HepG2 (cell line): ENCODE measurements around the gene RAP1A. TPM values are rescaled to one million over a fixed set of nuclear protein-coding genes. Genes with fewer than 3 reads are reported as not detected.

ENCODE experiments used
- AHR ChIP-seq: IDR thresholded peaks from 2 replicates; pipeline ENCODE4 v1.6.1; 2018; ENCODE audit warnings: missing genetic modification reagents, missing compliant biosample characterization
- ARNT2 ChIP-seq: sonication (generic); formaldehyde crosslinking; IDR thresholded peaks from 2 replicates; pipeline ENCODE4 v1.8.0; 2022; ENCODE audit warnings: mild to moderate bottlenecking, low read depth, missing genetic modification reagents, moderate library complexity
- BRD4 ChIP-seq: sonication (generic); formaldehyde crosslinking; IDR thresholded peaks from 2 replicates; pipeline ENCODE4 v1.4.0; 2020; ENCODE audit warnings: missing genetic modification reagents
- MBNL3 ChIP-seq: fragments of 250-450 bp; sonication (Bioruptor Pico); conservative IDR thresholded peaks from 2 replicates; pipeline ENCODE4 v1.8.0; 2022; ENCODE audit warnings: mild to moderate bottlenecking, inconsistent platforms
- MED8 ChIP-seq: sonication (generic); formaldehyde crosslinking; IDR thresholded peaks from 2 replicates; pipeline ENCODE4 v1.8.1; 2023; ENCODE audit warnings: mild to moderate bottlenecking, missing genetic modification reagents; ENCODE audit not compliant: insufficient replicate concordance
- MZF1 ChIP-seq: sonication (generic); formaldehyde crosslinking; IDR thresholded peaks from 2 replicates; pipeline ENCODE4 v1.8.1; 2023; ENCODE audit warnings: mild to moderate bottlenecking, missing genetic modification reagents, borderline replicate concordance
- NCOA1 ChIP-seq: sonication (generic); formaldehyde crosslinking; IDR thresholded peaks from 2 replicates; pipeline ENCODE4 v1.9.0; 2021; ENCODE audit warnings: missing genetic modification reagents
- PAWR ChIP-seq: sonication (generic); formaldehyde crosslinking; IDR thresholded peaks from 2 replicates; pipeline ENCODE4 v1.4.0; 2020; ENCODE audit warnings: missing genetic modification reagents, mild to moderate bottlenecking, borderline replicate concordance
- SAFB2 ChIP-seq: sonication (generic); formaldehyde crosslinking; IDR thresholded peaks from 2 replicates; pipeline ENCODE4 v1.5.1; 2020; ENCODE audit warnings: missing genetic modification reagents, low read depth, mild to moderate bottlenecking, borderline replicate concordance
- SIN3A ChIP-seq: IDR thresholded peaks from 2 replicates; pipeline ENCODE4 v1.6.1; 2011; ENCODE audit warnings: low read depth, mild to moderate bottlenecking, control low read depth, low read length, borderline replicate concordance
- SMAD1 ChIP-seq: sonication (generic); formaldehyde crosslinking; IDR thresholded peaks from 2 replicates; pipeline ENCODE4 v1.4.0; 2020; ENCODE audit warnings: missing genetic modification reagents, low read depth, mild to moderate bottlenecking, borderline replicate concordance
- SOX6 ChIP-seq, 2 experiments: fragments of 450-650 bp in 1 of 2; sonication (generic) in 1 of 2; formaldehyde crosslinking in 1 of 2; IDR thresholded peaks; 2 replicates each; pipeline versions ENCODE4 v1.4.0 to v1.6.1; 2017 to 2020; ENCODE audit warnings: antibody characterized with exemption in 1 of 2, mild to moderate bottlenecking in 1 of 2, missing genetic modification reagents in 1 of 2
- SRSF1 ChIP-seq: fragments of 200-400 bp; formaldehyde crosslinking; optimal IDR thresholded peaks from 2 replicates; pipeline ENCODE3; 2017; ENCODE audit warnings: mild to moderate bottlenecking, low read depth, low read length, moderate library complexity
- SRSF9 ChIP-seq: fragments of 200-400 bp; formaldehyde crosslinking; IDR thresholded peaks from 2 replicates; pipeline ENCODE4 v1.6.1; 2018; ENCODE audit warnings: borderline replicate concordance, mild to moderate bottlenecking, low read depth, low read length; ENCODE audit not compliant: insufficient read depth, poor library complexity, severe bottlenecking
- TOPORS ChIP-seq: sonication (generic); formaldehyde crosslinking; IDR thresholded peaks from 2 replicates; pipeline ENCODE4 v1.8.0; 2023; ENCODE audit warnings: mild to moderate bottlenecking, missing genetic modification reagents
- ZMYM2 ChIP-seq: sonication (generic); formaldehyde crosslinking; IDR thresholded peaks from 2 replicates; pipeline ENCODE4 v1.8.0; 2022; ENCODE audit warnings: mild to moderate bottlenecking, missing genetic modification reagents
- ZNF446 ChIP-seq: sonication (generic); formaldehyde crosslinking; IDR thresholded peaks from 2 replicates; pipeline ENCODE4 v1.5.0; 2020; ENCODE audit warnings: mild to moderate bottlenecking, missing genetic modification reagents
- ZNF530 ChIP-seq: sonication (generic); formaldehyde crosslinking; IDR thresholded peaks from 2 replicates; pipeline ENCODE4 v1.5.0; 2020; ENCODE audit warnings: low read depth, mild to moderate bottlenecking, missing genetic modification reagents
- ZNF557 ChIP-seq: sonication (generic); formaldehyde crosslinking; IDR thresholded peaks from 2 replicates; pipeline ENCODE4 v1.4.0; 2020; ENCODE audit warnings: missing genetic modification reagents
- ZNF564 ChIP-seq: sonication (generic); formaldehyde crosslinking; IDR thresholded peaks from 2 replicates; pipeline ENCODE4 v1.8.1; 2023; ENCODE audit warnings: mild to moderate bottlenecking, missing genetic modification reagents
- ZNF841 ChIP-seq: sonication (generic); formaldehyde crosslinking; IDR thresholded peaks from 2 replicates; pipeline ENCODE4 v1.8.1; 2023; ENCODE audit warnings: missing genetic modification reagents, borderline replicate concordance
- polyA plus RNA-seq, 8 experiments: library from polyadenylated mRNA; depleted of rRNA in 3 of 8; stranded (reverse) in 7 of 8; unstranded in 1 of 8; fragments of >200 nt; fragmentation: Illumina TruSeq in 4 of 8; extraction: Trizol in 4 of 8; gene quantifications; 2 replicates each; pipeline versions ENCODE4 v1.2.1 to v1.2.3, GENCODE V29; 2011 to 2016; ENCODE audit warnings: low read depth in 4 of 8, missing spikeins in 1 of 8, mixed read lengths in 1 of 8; ENCODE audit not compliant: insufficient read depth in 1 of 8
- total RNA-seq, 5 experiments: library from RNA; depleted of rRNA; stranded (reverse); fragments of >200 nt; fragmentation: Illumina TruSeq; extraction: Trizol; gene quantifications; 2 replicates each; pipeline ENCODE4 v1.2.3, GENCODE V29; 2016; ENCODE audit warnings: low read depth in 1 of 5
- TF ChIP-seq, protein P1 (sequence below), 2 experiments: IDR thresholded peaks; 2 replicates each; pipeline ENCODE4 v1.6.1; 2011 to 2012; ENCODE audit warnings: low read length in 2 of 2, borderline replicate concordance in 1 of 2, low read depth in 1 of 2, mild to moderate bottlenecking in 1 of 2, moderate library complexity in 1 of 2
- TF ChIP-seq, protein P2 (sequence below): sonication (generic); formaldehyde crosslinking; IDR thresholded peaks from 2 replicates; pipeline ENCODE4 v1.8.1; 2023; ENCODE audit warnings: mild to moderate bottlenecking, missing genetic modification reagents
- TF ChIP-seq, protein P3 (sequence below): sonication (generic); formaldehyde crosslinking; IDR thresholded peaks from 2 replicates; pipeline ENCODE4 v1.4.0; 2020; ENCODE audit warnings: missing genetic modification reagents, mild to moderate bottlenecking, borderline replicate concordance

The RAP1A gene
- total and polyA plus RNA-seq, 2 of the 13 experiments (the other 11 are each of a cell fraction or from before 2014, with no cell fraction given), result 19.0 to 20.7 TPM

DNA sequence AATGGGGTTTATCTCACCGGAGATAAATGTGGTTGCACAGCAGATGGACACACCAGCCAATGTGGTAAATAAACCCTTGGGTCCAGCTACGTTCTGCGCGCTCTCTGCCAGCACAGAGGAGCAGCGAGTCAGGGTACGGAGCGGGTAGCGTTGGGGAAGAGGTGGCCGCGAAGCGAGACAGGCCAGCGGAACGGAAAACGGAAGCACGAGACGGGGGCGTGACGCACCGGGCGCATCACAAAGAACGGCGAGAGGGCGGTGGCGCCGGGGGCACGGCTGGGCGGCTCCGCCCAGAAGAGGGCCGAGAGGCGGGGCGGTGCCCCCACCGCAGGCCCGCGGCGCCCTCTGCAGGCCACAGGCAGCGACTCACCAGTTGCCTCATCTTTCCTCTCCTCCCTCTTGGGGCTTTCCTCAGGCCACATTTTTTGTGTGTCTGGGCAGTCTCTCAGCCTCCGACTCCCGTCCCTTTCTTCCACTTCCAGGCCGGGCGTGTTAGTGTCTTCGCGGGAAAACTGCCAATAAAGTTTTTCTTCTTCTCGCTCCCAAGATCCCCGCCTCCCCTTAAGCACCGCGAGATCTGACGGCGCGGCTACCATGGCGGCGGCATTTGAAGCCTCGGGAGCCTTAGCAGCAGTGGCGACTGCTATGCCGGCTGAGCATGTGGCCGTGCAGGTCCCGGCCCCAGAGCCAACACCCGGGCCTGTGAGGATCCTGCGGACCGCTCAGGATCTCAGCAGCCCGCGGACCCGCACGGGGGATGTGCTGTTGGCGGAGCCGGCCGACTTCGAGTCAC lies 135.9 kb downstream of the RAP1A start, which contains the start of gene DDX20 (continued):
- TF ChIP-seq, protein P1, sequence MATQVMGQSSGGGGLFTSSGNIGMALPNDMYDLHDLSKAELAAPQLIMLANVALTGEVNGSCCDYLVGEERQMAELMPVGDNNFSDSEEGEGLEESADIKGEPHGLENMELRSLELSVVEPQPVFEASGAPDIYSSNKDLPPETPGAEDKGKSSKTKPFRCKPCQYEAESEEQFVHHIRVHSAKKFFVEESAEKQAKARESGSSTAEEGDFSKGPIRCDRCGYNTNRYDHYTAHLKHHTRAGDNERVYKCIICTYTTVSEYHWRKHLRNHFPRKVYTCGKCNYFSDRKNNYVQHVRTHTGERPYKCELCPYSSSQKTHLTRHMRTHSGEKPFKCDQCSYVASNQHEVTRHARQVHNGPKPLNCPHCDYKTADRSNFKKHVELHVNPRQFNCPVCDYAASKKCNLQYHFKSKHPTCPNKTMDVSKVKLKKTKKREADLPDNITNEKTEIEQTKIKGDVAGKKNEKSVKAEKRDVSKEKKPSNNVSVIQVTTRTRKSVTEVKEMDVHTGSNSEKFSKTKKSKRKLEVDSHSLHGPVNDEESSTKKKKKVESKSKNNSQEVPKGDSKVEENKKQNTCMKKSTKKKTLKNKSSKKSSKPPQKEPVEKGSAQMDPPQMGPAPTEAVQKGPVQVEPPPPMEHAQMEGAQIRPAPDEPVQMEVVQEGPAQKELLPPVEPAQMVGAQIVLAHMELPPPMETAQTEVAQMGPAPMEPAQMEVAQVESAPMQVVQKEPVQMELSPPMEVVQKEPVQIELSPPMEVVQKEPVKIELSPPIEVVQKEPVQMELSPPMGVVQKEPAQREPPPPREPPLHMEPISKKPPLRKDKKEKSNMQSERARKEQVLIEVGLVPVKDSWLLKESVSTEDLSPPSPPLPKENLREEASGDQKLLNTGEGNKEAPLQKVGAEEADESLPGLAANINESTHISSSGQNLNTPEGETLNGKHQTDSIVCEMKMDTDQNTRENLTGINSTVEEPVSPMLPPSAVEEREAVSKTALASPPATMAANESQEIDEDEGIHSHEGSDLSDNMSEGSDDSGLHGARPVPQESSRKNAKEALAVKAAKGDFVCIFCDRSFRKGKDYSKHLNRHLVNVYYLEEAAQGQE (IDR thresholded peaks at IDR 0.05; ENCODE audit: borderline replicate concordance in 1 of 2, low read depth in 1 of 2, low read length in 2 of 2), result no peak
- TF ChIP-seq SMAD1 (0 out of 2 replicates have a peak, but pooled peaks have one; percentile 12), SIN3A (peak; percentile 96), SRSF1 (no peak), MED8 (no peak), SOX6 (IDR thresholded peaks at IDR 0.05) (no peak), SOX6 (CRISPR knock-in tag; IDR thresholded peaks at IDR 0.05) (peak; percentile 65; the same call in 1 of the 2 replicates), ZNF841 (no peak), SRSF9 (no peak), ZNF530 (CRISPR knock-in tag) (no peak; the same call in 1 of the 2 replicates), MBNL3 (no peak), SAFB2 (no peak), ARNT2 (CRISPR knock-in tag) (peak; percentile 74), NCOA1 (CRISPR knock-in tag) (no peak), ZNF564 (CRISPR knock-in tag) (no peak; the same call in 1 of the 2 replicates), MZF1 (CRISPR knock-in tag) (no peak), ZNF446 (no peak), TOPORS (CRISPR knock-in tag) (no peak), BRD4 (CRISPR knock-in tag) (no peak; the same call in 1 of the 2 replicates), ZMYM2 (CRISPR knock-in tag) (0 out of 2 replicates have a peak, but pooled peaks have one; percentile 28), AHR (no peak; the same call in 1 of the 2 replicates), PAWR (CRISPR knock-in tag) (no peak), ZNF557 (no peak)
- TF ChIP-seq, protein P2, sequence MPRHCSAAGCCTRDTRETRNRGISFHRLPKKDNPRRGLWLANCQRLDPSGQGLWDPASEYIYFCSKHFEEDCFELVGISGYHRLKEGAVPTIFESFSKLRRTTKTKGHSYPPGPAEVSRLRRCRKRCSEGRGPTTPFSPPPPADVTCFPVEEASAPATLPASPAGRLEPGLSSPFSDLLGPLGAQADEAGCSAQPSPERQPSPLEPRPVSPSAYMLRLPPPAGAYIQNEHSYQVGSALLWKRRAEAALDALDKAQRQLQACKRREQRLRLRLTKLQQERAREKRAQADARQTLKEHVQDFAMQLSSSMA (CRISPR knock-in tag), result no peak; the same call in 1 of the 2 replicates
- TF ChIP-seq, protein P3, sequence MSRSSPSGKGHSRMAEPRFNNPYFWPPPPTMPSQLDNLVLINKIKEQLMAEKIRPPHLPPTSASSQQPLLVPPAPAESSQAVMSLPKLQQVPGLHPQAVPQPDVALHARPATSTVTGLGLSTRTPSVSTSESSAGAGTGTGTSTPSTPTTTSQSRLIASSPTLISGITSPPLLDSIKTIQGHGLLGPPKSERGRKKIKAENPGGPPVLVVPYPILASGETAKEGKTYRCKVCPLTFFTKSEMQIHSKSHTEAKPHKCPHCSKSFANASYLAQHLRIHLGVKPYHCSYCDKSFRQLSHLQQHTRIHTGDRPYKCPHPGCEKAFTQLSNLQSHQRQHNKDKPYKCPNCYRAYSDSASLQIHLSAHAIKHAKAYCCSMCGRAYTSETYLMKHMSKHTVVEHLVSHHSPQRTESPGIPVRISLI (CRISPR knock-in tag), result no peak; the same call in 1 of the 2 replicates
